COLO829 (cell line): Measurements from ENCODE around the gene ABO.
"Not testable (repeated sequence)": the region's sequence is repeated elsewhere in the genome, so short reads cannot be mapped to it uniquely, and the experiment has no call there.

Experiments used
- DNase-seq: peaks from one replicate; pipeline ENCODE4 v3.0.0; 2012; ENCODE audit warnings: low spot score

ABO gene

GRCh38 chr9:133261753-133262120 lies 13.3 kb downstream of the ABO start:
- DNase-seq = no peak

- DNase-seq = no peak
Measured at GRCh38 chr9:133261103-133261752, 13.8 kb downstream of the ABO start.

- no peak for DNase-seq
Measured at GRCh38 chr9:133260334-133261102, 14.5 kb downstream of the ABO start.

- no peak for DNase-seq
Measured at GRCh38 chr9:133258061-133259015, 16.7 kb downstream of the ABO start.

GRCh38 chr9:133257465-133257956 lies 17.5 kb downstream of the ABO start:
- DNase-seq = no peak

GRCh38 chr9:133256686-133257091 lies 18.3 kb downstream of the ABO start:
- no peak for DNase-seq

- DNase-seq = no peak
Measured at GRCh38 chr9:133256136-133256461, 18.9 kb downstream of the ABO start.

GRCh38 chr9:133255371-133256135 lies 19.4 kb downstream of the ABO start:
- DNase-seq = no peak

- DNase-seq = no peak
Measured at GRCh38 chr9:133254471-133254870, 20.5 kb downstream of the ABO start.

- DNase-seq = no peak
Measured at GRCh38 chr9:133253268-133253667, 21.7 kb downstream of the ABO start.

GRCh38 chr9:133252301-133253020 lies 22.5 kb downstream of the ABO start:
- no peak for DNase-seq

GRCh38 chr9:133251773-133252172 lies 23.2 kb downstream of the ABO start:
- DNase-seq = no peak

GRCh38 chr9:133251221-133251620 lies 23.8 kb downstream of the ABO start:
- not testable (repeated sequence) for DNase-seq

GRCh38 chr9:133250741-133251170 lies 24.2 kb downstream of the ABO start:
- DNase-seq = no peak

GRCh38 chr9:133249337-133249736 lies 25.7 kb downstream of the ABO start:
- DNase-seq = no peak

- no peak for DNase-seq
Measured at GRCh38 chr9:133248726-133249295, 26.2 kb downstream of the ABO start.

- DNase-seq = no peak
Measured at GRCh38 chr9:133247632-133248031, 27.4 kb downstream of the ABO start.

- no peak for DNase-seq
Measured at GRCh38 chr9:133246991-133247390, 28.0 kb downstream of the ABO start.

GRCh38 chr9:133246562-133246961 lies 28.4 kb downstream of the ABO start:
- no peak for DNase-seq

GRCh38 chr9:133242991-133243390 lies 32.0 kb downstream of the ABO start:
- DNase-seq = no peak

- no peak for DNase-seq
Measured at GRCh38 chr9:133242241-133242640, 32.8 kb downstream of the ABO start.
